Astrocyte (in vitro differentiated cells and primary cell): ENCODE results near the gene RFTN1. TPM values are rescaled to one million over a fixed set of nuclear protein-coding genes. Genes with fewer than 3 reads are reported as not detected.

Experiments used
- DNase-seq: peaks from one replicate; pipeline ENCODE4 v3.0.0-alpha.2; 2010; ENCODE audit warnings: low read depth
- FAIRE-seq: peaks from 2 replicates; lab custom pipeline; 2011; peaks lifted over from hg19 to GRCh38; lab: Jason Lieb, UNC
- H2AFZ ChIP-seq: 2 replicates; pipeline ENCODE4 v1.6.0; 2012; ENCODE audit warnings: low read depth, low read length, inconsistent platforms
- H3K27ac ChIP-seq: 2 replicates; pipeline ENCODE4 v1.5.1; 2011; ENCODE audit warnings: low read depth, low read length, inconsistent platforms
- H3K27me3 ChIP-seq: 2 replicates; pipeline ENCODE4 v1.6.0; 2011; ENCODE audit warnings: low read length, inconsistent platforms; ENCODE audit not compliant: insufficient read depth
- H3K36me3 ChIP-seq: 2 replicates; pipeline ENCODE4 v1.5.1; 2011; ENCODE audit warnings: low read length, inconsistent platforms; ENCODE audit not compliant: insufficient read depth
- H3K4me1 ChIP-seq: 2 replicates; pipeline ENCODE4 v1.5.1; 2011; ENCODE audit warnings: low read length, inconsistent platforms; ENCODE audit not compliant: insufficient read depth
- H3K4me2 ChIP-seq: 2 replicates; pipeline ENCODE4 v1.6.0; 2012; ENCODE audit warnings: low read length, inconsistent platforms
- H3K4me3 ChIP-seq: 2 replicates; pipeline ENCODE4 v1.5.1; 2011; ENCODE audit warnings: low read depth, mild to moderate bottlenecking, low read length, inconsistent platforms; ENCODE audit not compliant: insufficient read depth
- H3K79me2 ChIP-seq: 2 replicates; pipeline ENCODE4 v1.6.0; 2012; ENCODE audit warnings: mild to moderate bottlenecking, low read length, inconsistent platforms; ENCODE audit not compliant: insufficient read depth
- H3K9ac ChIP-seq: 2 replicates; pipeline ENCODE4 v1.6.0; 2012; ENCODE audit warnings: mild to moderate bottlenecking, low read length, inconsistent platforms
- H3K9me3 ChIP-seq: 2 replicates; pipeline ENCODE4 v1.5.1; 2012; ENCODE audit warnings: low read depth, mild to moderate bottlenecking, low read length, inconsistent platforms; ENCODE audit not compliant: insufficient read depth
- H4K20me1 ChIP-seq: 2 replicates; pipeline ENCODE4 v1.6.0; 2012; ENCODE audit warnings: low read length, inconsistent platforms; ENCODE audit not compliant: insufficient read depth
- H3K27ac Mint-ChIP-seq: one replicate; pipeline ENCODE4 v1.8.0; 2021; ENCODE audit warnings: mild to moderate bottlenecking, mixed read lengths; ENCODE audit not compliant: unreplicated experiment
- H3K27me3 Mint-ChIP-seq: one replicate; pipeline ENCODE4 v1.8.0; 2021; ENCODE audit warnings: low read depth, mixed read lengths; ENCODE audit not compliant: unreplicated experiment
- H3K36me3 Mint-ChIP-seq: one replicate; pipeline ENCODE4 v1.8.0; 2021; ENCODE audit warnings: low read depth, mixed read lengths; ENCODE audit not compliant: unreplicated experiment
- H3K4me1 Mint-ChIP-seq: one replicate; pipeline ENCODE4 v1.8.0; 2021; ENCODE audit warnings: low read depth, mixed read lengths; ENCODE audit not compliant: unreplicated experiment
- H3K4me3 Mint-ChIP-seq: one replicate; pipeline ENCODE4 v1.8.0; 2021; ENCODE audit warnings: mild to moderate bottlenecking, moderate library complexity, mixed read lengths; ENCODE audit not compliant: unreplicated experiment
- H3K9me3 Mint-ChIP-seq: one replicate; pipeline ENCODE4 v1.8.0; 2021; ENCODE audit warnings: mild to moderate bottlenecking, mixed read lengths; ENCODE audit not compliant: unreplicated experiment
- CTCF ChIP-seq: IDR thresholded peaks from 2 replicates; pipeline ENCODE4 v1.5.1; 2011; ENCODE audit warnings: low read depth, mild to moderate bottlenecking, inconsistent platforms, low read length, moderate library complexity; ENCODE audit not compliant: insufficient read depth
- EZH2 ChIP-seq: IDR thresholded peaks from 2 replicates; pipeline ENCODE4 v1.6.1; 2012; ENCODE audit warnings: mild to moderate bottlenecking, low read length, inconsistent platforms; ENCODE audit not compliant: insufficient read depth
- total RNA-seq: library from RNA; stranded (reverse); gene quantifications from 2 replicates; pipeline ENCODE4 v1.2.1, GENCODE V29; 2021

Gene RFTN1
- total RNA-seq, 1 donor from 2014 or later: 49.5 TPM

GRCh38 chr3:16515885-16516420 is 2.5 kb upstream of the RFTN1 start:
- H3K4me1 ChIP-seq: peaks cover 23% of the 10 kb centered on the region
- Mint-ChIP-seq H3K27ac (no peak overlapping the region), H3K4me3 (no peak overlapping the region), H3K4me1 (peaks cover 18% of the 10 kb centered on the region), H3K9me3 (no peaks in the 10 kb centered on the region), H3K36me3 (no peaks in the 10 kb centered on the region), H3K27me3 (peaks cover 6% of the 10 kb centered on the region)
- no peak for FAIRE-seq
- no peak overlapping the region for H3K27ac ChIP-seq
- H3K36me3 ChIP-seq: no peaks in the 10 kb centered on the region
- H3K4me3 ChIP-seq: no peak overlapping the region
- H2AFZ ChIP-seq: no peak overlapping the region
- H3K9me3 ChIP-seq: no peaks in the 10 kb centered on the region
- peaks cover 29% of the 10 kb centered on the region for H3K79me2 ChIP-seq
- DNase-seq: no peak
- H3K9ac ChIP-seq: no peak overlapping the region
- H4K20me1 ChIP-seq: peaks cover 12% of the 10 kb centered on the region
- TF ChIP-seq CTCF: no peak
- TF ChIP-seq EZH2: no peak
- H3K4me2 ChIP-seq: no peak overlapping the region
- no peaks in the 10 kb centered on the region for H3K27me3 ChIP-seq

GRCh38 chr3:16514755-16515353 is 1.4 kb upstream of the RFTN1 start:
- no peaks in the 10 kb centered on the region for H3K36me3 Mint-ChIP-seq
- Histone ChIP-seq H2AFZ (no peak overlapping the region), H3K27me3 (no peaks in the 10 kb centered on the region), H3K79me2 (peaks cover 40% of the 10 kb centered on the region), H3K4me3 (no peak overlapping the region), H3K27ac (no peak overlapping the region), H3K4me2 (no peak overlapping the region), H4K20me1 (peaks cover 23% of the 10 kb centered on the region), H3K4me1 (peaks cover 25% of the 10 kb centered on the region), H3K9ac (no peak overlapping the region), H3K36me3 (no peaks in the 10 kb centered on the region), H3K9me3 (no peaks in the 10 kb centered on the region)
- FAIRE-seq (no peak), DNase-seq (no peak)
- peak overlapping the region; percentile 79 for H3K4me3 Mint-ChIP-seq
- H3K27me3 Mint-ChIP-seq: peaks cover under 1% of the 10 kb centered on the region
- H3K9me3 Mint-ChIP-seq: no peaks in the 10 kb centered on the region
- H3K27ac Mint-ChIP-seq: no peak overlapping the region
- peaks cover 26% of the 10 kb centered on the region for H3K4me1 Mint-ChIP-seq
- no peak for TF ChIP-seq EZH2
- TF ChIP-seq CTCF: no peak
